A549 (cell line): ENCODE measurements around the gene DUSP7.

Experiments
- CHD2 ChIP-seq: fragments of 150-350 bp; IDR thresholded peaks from 2 replicates; pipeline ENCODE4 v1.6.1; 2014; ENCODE audit warnings: low read length; ENCODE audit not compliant: partially characterized antibody
- EP300 ChIP-seq, 2 experiments: fragments of >200 bp; sonication (Bioruptor Twin); formaldehyde crosslinking; IDR thresholded peaks; 2 replicates in 1 of 2; 3 replicates in 1 of 2; pipeline ENCODE4 v1.6.1; 2016 to 2017
- JUN ChIP-seq, 2 experiments: fragments of >200 bp; sonication (Bioruptor Twin); formaldehyde crosslinking; IDR thresholded peaks; 2 replicates in 1 of 2; 3 replicates in 1 of 2; pipeline ENCODE4 v1.6.1; 2016 to 2017
- MYC ChIP-seq: IDR thresholded peaks from 2 replicates; pipeline ENCODE4 v1.6.1; 2012; ENCODE audit warnings: mild to moderate bottlenecking, inconsistent platforms, low read length, improper control_type of control experiment, borderline replicate concordance
- RARB ChIP-seq: fragments of 250-450 bp; sonication (Bioruptor Pico); IDR thresholded peaks from 2 replicates; pipeline ENCODE4 v1.8.0; 2021; ENCODE audit warnings: mild to moderate bottlenecking, moderate library complexity
- TF ChIP-seq, protein P1 (sequence below): fragments of >200 bp; sonication (Bioruptor Twin); formaldehyde crosslinking; IDR thresholded peaks from 3 replicates; pipeline ENCODE4 v1.5.1; 2016
- TF ChIP-seq, protein P2 (sequence below): fragments of 200-600 bp; sonication (generic); IDR thresholded peaks from 2 replicates; pipeline ENCODE4 v1.6.1; 2016; ENCODE audit warnings: antibody characterized with exemption, mild to moderate bottlenecking, moderate library complexity

DNA sequence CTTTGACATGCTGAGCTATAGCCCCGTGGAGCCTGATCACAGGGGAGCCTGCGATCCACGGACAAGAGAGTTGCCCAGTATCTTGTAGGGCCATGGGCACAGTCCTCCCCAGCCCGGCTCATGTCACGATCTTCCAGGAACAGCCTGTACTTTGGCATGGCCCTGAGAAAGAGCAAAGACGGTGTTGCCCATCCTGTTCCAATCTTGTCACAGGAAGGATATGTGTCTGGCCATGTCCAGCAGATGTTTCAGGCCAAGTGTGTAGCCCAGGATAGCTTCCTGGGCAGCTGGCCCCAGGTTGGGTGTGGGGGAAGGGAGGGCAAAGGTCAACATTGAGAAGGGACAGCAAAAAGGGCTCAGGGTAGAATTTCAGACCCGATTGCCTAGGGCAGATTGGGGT, 43.7 kb downstream of the DUSP7 start:
- TF ChIP-seq EP300 (IDR thresholded peaks at IDR 0.05) (no peak), JUN (IDR thresholded peaks at IDR 0.05) (no peak), MYC (no peak), CHD2 (no peak), RARB (no peak)
- TF ChIP-seq, protein P1, sequence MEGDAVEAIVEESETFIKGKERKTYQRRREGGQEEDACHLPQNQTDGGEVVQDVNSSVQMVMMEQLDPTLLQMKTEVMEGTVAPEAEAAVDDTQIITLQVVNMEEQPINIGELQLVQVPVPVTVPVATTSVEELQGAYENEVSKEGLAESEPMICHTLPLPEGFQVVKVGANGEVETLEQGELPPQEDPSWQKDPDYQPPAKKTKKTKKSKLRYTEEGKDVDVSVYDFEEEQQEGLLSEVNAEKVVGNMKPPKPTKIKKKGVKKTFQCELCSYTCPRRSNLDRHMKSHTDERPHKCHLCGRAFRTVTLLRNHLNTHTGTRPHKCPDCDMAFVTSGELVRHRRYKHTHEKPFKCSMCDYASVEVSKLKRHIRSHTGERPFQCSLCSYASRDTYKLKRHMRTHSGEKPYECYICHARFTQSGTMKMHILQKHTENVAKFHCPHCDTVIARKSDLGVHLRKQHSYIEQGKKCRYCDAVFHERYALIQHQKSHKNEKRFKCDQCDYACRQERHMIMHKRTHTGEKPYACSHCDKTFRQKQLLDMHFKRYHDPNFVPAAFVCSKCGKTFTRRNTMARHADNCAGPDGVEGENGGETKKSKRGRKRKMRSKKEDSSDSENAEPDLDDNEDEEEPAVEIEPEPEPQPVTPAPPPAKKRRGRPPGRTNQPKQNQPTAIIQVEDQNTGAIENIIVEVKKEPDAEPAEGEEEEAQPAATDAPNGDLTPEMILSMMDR = no peak
- TF ChIP-seq, protein P2, sequence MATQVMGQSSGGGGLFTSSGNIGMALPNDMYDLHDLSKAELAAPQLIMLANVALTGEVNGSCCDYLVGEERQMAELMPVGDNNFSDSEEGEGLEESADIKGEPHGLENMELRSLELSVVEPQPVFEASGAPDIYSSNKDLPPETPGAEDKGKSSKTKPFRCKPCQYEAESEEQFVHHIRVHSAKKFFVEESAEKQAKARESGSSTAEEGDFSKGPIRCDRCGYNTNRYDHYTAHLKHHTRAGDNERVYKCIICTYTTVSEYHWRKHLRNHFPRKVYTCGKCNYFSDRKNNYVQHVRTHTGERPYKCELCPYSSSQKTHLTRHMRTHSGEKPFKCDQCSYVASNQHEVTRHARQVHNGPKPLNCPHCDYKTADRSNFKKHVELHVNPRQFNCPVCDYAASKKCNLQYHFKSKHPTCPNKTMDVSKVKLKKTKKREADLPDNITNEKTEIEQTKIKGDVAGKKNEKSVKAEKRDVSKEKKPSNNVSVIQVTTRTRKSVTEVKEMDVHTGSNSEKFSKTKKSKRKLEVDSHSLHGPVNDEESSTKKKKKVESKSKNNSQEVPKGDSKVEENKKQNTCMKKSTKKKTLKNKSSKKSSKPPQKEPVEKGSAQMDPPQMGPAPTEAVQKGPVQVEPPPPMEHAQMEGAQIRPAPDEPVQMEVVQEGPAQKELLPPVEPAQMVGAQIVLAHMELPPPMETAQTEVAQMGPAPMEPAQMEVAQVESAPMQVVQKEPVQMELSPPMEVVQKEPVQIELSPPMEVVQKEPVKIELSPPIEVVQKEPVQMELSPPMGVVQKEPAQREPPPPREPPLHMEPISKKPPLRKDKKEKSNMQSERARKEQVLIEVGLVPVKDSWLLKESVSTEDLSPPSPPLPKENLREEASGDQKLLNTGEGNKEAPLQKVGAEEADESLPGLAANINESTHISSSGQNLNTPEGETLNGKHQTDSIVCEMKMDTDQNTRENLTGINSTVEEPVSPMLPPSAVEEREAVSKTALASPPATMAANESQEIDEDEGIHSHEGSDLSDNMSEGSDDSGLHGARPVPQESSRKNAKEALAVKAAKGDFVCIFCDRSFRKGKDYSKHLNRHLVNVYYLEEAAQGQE = no peak
